GM18505 (cell line): Measurements from ENCODE around the gene ANXA11.

Experiments
- ATAC-seq: cut with Tn5 transposase; IDR thresholded peaks from one replicate; pipeline ENCODE4 v1.9.1; 2021; ENCODE audit not compliant: unreplicated experiment
- POLR2A ChIP-seq: IDR thresholded peaks from 4 replicates; pipeline ENCODE4 v1.6.1; 2011; ENCODE audit warnings: borderline replicate concordance; ENCODE audit not compliant: insufficient read depth, insufficient read length; ENCODE audit errors: extremely low read depth

The ANXA11 gene

GRCh38 chr10:80197972-80198916 lies 7.1 kb downstream of the ANXA11 start:
- ATAC-seq = no peak
- TF ChIP-seq POLR2A = no peak

GRCh38 chr10:80196950-80197315 lies 8.4 kb downstream of the ANXA11 start:
- no peak for TF ChIP-seq POLR2A
- ATAC-seq = peak; percentile 5

GRCh38 chr10:80196270-80196949 lies 8.9 kb downstream of the ANXA11 start:
- ATAC-seq = peak; percentile 72
- TF ChIP-seq POLR2A = no peak

DNA sequence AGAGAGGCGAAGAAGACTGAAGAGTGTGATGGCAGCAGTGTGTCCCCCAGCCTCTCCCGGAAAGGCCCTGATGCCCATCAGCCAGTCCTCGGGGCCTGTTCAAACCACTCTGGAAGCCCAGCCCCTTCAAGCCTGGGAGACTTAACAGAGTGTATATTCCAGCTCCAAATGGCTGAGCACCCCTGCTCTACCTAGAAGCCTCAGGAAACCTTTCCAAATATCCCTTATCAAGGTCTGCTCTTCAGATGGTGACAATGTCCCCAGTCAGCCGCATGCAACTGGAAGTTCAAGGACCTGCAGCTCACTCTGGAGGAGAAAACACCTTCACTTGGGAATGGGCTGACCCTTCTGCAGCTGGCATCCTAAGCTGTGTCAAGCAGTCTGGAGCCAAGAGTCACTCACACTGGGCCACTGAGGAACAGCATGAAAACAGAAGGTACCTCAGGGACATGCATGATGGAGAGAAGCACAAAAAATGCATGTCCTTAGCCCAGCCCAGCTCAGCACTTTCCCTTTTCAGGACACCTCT lies 10.2 kb downstream of the ANXA11 start:
- TF ChIP-seq POLR2A = no peak
- ATAC-seq = no peak

DNA sequence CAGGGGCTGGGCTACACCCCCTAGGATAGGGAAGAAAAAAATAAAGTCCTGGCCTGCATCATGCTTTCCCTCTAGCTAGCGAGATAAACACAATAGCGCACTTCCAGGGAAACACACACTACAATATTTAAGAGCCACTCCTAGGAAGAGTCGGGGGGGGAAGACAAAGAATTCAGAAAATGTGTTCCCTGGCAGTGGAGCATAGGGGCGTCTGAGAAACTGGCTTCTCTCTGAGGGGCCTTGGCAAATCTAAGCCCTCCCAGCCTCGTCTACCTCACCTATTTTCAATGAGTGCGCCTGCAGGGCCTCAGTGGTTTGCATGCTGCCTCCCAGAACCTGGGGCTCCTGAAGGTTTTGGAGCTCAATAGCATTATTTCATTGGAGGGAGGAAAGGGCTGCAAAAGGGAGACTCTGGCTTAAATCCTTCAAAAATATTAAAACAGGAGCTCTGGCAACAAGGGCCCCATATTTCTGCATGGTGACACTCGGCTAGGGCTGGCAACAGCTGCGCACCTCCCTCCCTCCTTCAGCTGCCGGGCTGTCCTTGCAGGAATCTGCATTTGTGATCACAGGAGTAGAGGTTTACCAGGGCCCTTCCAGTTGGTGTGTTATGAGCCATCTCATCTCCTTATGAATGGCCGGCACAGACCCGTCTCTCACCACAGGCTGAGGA lies 10.8 kb downstream of the ANXA11 start:
- no peak for TF ChIP-seq POLR2A

GRCh38 chr10:80192553-80192952 lies 12.8 kb downstream of the ANXA11 start:
- no peak for TF ChIP-seq POLR2A
- ATAC-seq = no peak

More for the DNA sequence above, 10.8 kb downstream of the ANXA11 start:
- ATAC-seq = no peak

DNA sequence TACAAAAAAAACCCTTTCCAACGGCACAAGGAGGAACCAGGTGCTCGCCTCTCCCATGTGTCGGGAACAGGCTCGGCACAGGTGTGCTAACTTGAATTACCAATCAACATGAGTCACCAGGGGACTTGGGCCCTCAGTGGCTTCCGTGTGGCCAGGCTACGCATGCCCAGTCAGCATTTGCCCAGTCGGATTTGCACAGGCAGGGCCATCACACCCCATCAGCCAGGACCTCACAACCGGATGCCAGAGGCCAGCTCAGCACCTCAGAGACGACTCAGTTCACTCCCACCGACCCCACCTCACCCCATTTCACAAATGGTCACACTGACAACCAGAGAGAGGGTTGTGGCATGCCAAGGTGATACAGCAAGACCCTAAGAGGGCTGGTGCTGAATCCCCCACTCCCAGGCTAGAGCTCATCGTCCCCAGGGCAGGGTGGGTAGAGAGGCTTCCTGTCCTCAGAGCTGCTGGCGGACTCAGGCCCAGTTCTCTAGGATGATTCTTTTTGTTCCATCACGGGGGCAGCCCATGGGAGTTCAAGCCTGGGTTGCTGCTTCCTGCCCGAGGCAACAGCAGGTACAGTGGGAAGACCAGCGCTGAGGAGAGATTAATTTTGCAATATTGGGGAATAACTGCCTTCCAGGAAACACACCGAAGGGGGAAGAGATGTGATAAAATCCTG lies 13.6 kb downstream of the ANXA11 start:
- TF ChIP-seq POLR2A = no peak
- no peak for ATAC-seq

GRCh38 chr10:80188713-80189112 lies 16.6 kb downstream of the ANXA11 start:
- TF ChIP-seq POLR2A = no peak

DNA sequence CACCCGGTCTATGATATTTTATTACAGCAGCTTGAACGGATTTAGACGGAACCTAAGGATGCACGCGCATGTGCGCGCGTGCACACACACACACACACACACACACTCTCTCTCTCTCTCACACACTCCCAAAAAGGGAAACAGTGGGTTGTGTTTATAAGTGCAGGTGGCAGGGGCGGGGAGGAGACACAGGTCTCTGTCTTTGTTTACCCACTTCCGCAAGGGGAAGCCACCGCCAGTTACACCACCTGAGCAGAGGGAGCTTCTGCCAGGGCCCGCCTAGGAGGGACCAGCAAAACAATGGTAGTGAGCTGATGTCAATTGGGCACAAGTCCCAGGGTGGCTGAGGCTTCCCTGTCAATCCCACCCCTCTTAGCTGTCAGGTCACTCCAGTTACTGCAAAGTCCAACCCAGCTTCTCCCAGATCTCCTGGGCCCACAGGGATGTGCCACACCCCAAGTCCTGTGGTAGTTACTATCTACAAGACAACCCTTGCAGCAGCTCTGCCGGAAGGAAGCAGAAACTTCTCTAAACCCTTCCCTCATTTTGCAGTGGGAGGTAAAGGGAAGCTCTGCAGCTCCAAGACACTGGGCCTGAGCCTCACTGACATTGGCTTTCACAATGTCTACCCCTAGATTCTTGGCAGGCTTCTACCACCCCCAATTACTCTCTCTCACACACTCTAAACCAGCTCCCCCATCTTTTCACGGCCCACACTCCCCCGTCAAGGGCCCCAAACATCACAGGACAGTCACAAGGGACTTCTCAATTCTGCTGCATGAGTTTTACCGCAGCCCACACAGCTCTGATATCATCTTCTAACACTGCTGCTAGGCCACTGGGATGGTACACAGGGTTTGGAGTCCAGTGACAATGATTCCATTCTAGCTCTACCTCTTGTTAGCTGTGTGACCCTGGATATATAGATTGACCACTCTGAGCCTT lies 17.6 kb downstream of the ANXA11 start:
- peak; percentile 87 for ATAC-seq
- TF ChIP-seq POLR2A = peak; percentile 54

More at GRCh38 chr10:80188713-80189112, 16.6 kb downstream of the ANXA11 start:
- ATAC-seq = no peak

- no peak for ATAC-seq
- TF ChIP-seq POLR2A = no peak
These were observed 18.3 kb downstream of the ANXA11 start for GRCh38 chr10:80187060-80187459.

GRCh38 chr10:80186364-80187012 lies 18.8 kb downstream of the ANXA11 start:
- ATAC-seq = no peak
- TF ChIP-seq POLR2A = no peak
